Measurements from ENCODE around the gene CCDC88A. TPM values are rescaled to one million over a fixed set of nuclear protein-coding genes. Genes with fewer than 3 reads are reported as not detected.

CCDC88A gene
- total RNA-seq, 5 donors from 2014 or later (not counting 1 experiment from before 2014, with no cell fraction given): 13.2 to 15.7 (median 14.3) TPM

DNA sequence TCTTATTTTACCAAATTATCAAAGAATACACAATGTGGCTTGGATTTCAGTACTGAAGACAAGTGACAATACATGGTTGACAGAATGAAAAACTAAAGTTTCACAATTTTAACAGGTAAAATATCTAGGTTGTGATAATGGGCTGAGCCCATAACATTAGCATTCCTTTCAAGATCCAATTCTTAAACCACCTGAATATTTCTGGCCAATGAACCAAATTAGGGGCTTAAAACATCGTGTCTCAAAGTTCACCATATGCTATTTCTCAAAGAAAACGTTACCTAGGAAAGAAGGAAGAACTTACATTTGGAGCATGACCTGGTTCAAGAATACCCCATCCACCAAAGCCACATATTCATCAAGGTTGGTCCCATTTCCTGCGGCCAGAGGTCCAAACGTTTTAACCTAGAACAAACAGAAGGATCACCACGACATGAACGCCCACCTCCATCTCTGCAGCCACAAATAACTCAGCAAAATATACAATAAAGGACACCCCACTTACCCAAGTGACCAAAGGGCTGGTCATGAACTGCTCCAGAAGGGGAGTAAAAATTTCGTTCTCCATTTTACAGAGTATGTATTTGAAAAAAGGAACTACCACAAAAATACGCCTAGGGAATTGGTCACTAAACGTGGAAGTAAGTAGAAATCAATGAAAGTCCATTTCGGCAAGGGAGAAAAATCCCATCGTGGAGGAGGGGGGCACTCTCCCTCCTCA lies 984 bp downstream of the CCDC88A start:
- Mint-ChIP-seq H3K4me3 (peak overlapping the region; percentile 85 to 91 (median 87)), H3K4me1 (peaks cover 29 to 41% (median 40%) of the 10 kb centered on the region in 3 donors), H3K9me3 (no peaks in the 10 kb centered on the region), H3K27ac (peak overlapping the region; percentile 89 to 91), H3K27me3 (no peaks in the 10 kb centered on the region), H3K36me3 (no peaks in the 10 kb centered on the region)
- Histone ChIP-seq H3K27ac (ENCODE audit: low read length) (peak overlapping the region; percentile 81), H3K36me3 (ENCODE audit: control insufficient read depth in 2 of 2, extremely low read depth in 1 of 2, insufficient read depth in 1 of 2, low read length in 1 of 2) (no peaks in the 10 kb centered on the region), H3K27me3 (replicated peaks in 1 of 2; ENCODE audit: control insufficient read depth in 2 of 2, extremely low read depth in 1 of 2, insufficient read depth in 2 of 2, low read length in 1 of 2) (no peaks in the 10 kb centered on the region), H3K4me1 (ENCODE audit: control insufficient read depth in 1 of 2, extremely low read depth in 1 of 2, insufficient read depth in 2 of 2, low read length in 2 of 2) (peaks cover 15 to 20% of the 10 kb centered on the region in 2 experiments), H3K4me3 (ENCODE audit: control insufficient read depth in 1 of 2, extremely low read depth in 1 of 2, low read length in 1 of 2) (peak overlapping the region; percentile 86 to 89), H3K9me3 (no peaks in the 10 kb centered on the region)
- POLR2A ChIA-PET: no interaction called here
- no peak for ATAC-seq (replicated peaks in 1 of 4)
- peak in 1 of 35 experiments; percentile 36 for DNase-seq
- WGBS (ENCODE audit: insufficient coverage): 20% methylated on average over 4 of the region's 11 CpGs
- CTCF ChIA-PET: no interaction called here

DNA sequence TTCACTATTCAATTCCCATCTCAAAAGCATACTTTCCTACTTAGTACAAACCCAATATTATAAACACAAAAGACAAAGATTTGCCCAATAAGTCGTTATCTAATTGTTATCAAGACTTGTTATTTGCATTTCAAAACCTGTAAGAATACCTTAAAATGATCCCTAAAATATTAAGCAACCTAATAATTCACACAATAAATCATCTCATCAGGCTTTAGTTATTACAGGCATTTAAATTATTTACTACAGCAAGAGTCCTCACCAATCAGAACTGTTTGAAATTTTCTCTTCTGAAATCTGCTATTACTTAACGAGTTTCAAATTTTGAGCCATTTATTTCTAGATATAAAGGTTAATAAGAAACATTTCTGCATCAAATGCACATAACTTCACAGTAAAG lies 1.6 kb downstream of the CCDC88A start:
- ATAC-seq (replicated peaks in 1 of 4) (no peak), DNase-seq (peak in 1 of 35 experiments; percentile 5)
- WGBS (ENCODE audit: insufficient coverage): 60% methylated on average over 1 of the region's 2 CpGs
- Mint-ChIP-seq H3K4me3 (peak overlapping the region in 2 of 3 donors; percentile 85 to 91), H3K27me3 (no peaks in the 10 kb centered on the region), H3K36me3 (no peaks in the 10 kb centered on the region), H3K9me3 (no peaks in the 10 kb centered on the region), H3K27ac (peak overlapping the region; percentile 89 to 91), H3K4me1 (peaks cover 29 to 41% (median 40%) of the 10 kb centered on the region in 3 donors)
- CTCF ChIA-PET: no interaction called here
- H3K36me3 ChIP-seq (ENCODE audit: control insufficient read depth in 2 of 2, extremely low read depth in 1 of 2, insufficient read depth in 1 of 2, low read length in 1 of 2): no peaks in the 10 kb centered on the region
- H3K27ac ChIP-seq (ENCODE audit: low read length): peak overlapping the region; percentile 81
- H3K4me1 ChIP-seq (ENCODE audit: control insufficient read depth in 1 of 2, extremely low read depth in 1 of 2, insufficient read depth in 2 of 2, low read length in 2 of 2): peaks cover 15 to 20% of the 10 kb centered on the region in 2 experiments
- H3K9me3 ChIP-seq: no peaks in the 10 kb centered on the region
- H3K4me3 ChIP-seq (ENCODE audit: control insufficient read depth in 1 of 2, extremely low read depth in 1 of 2, low read length in 1 of 2): no peak overlapping the region
- POLR2A ChIA-PET: interaction anchor here in 1 of 2 donors (1.1 kb wide), 1 partner anchor 101 kb away, joined by 4 read pairs; the partner anchor contains the start of gene CFAP36
- H3K27me3 ChIP-seq (replicated peaks in 1 of 2; ENCODE audit: control insufficient read depth in 2 of 2, extremely low read depth in 1 of 2, insufficient read depth in 2 of 2, low read length in 1 of 2): no peaks in the 10 kb centered on the region

DNA sequence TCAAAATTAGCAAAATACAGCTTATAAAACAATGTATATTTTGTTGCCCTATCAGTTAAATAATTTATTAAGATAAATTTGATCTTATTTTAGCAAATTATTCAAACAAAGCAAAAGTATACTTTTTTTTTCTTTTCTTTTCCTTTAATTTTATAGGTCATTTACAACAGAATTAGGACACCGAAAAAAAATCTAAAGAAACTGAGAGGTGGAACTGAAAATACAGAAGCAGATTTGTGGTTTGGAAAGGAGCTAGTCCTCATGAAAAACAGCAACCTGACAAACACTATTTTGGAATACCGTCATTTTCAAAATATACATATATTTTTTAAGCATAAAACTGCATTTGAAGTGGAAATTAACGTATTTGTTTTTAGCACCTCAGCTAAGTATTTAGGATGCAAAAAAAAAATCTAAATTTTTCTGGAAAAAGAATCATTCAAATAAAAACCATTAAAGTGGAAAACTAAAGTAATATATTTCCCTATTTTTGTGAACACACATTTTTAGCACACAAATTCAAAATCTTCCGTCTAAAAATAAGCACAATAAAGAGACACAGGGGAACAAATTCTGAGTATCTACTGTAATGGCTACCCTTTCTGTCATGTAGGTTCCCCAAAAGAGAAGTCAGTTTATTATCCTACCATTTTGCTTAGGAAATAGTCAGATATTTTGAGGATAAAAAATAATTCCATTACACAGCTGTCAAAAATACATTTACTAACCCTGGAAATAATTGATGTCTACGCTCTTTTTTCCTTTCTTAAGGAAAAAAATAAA lies 2.7 kb downstream of the CCDC88A start:
- no peak overlapping the region for H3K4me3 ChIP-seq (ENCODE audit: control insufficient read depth in 1 of 2, extremely low read depth in 1 of 2, low read length in 1 of 2)
- Mint-ChIP-seq H3K4me1 (peaks cover 29 to 41% (median 38%) of the 10 kb centered on the region in 3 donors), H3K4me3 (no peak overlapping the region), H3K27me3 (no peaks in the 10 kb centered on the region), H3K27ac (no peak overlapping the region), H3K9me3 (no peaks in the 10 kb centered on the region), H3K36me3 (no peaks in the 10 kb centered on the region)
- peaks cover 15 to 20% of the 10 kb centered on the region in 2 experiments for H3K4me1 ChIP-seq (ENCODE audit: control insufficient read depth in 1 of 2, extremely low read depth in 1 of 2, insufficient read depth in 2 of 2, low read length in 2 of 2)
- no peaks in the 10 kb centered on the region for H3K27me3 ChIP-seq (replicated peaks in 1 of 2; ENCODE audit: control insufficient read depth in 2 of 2, extremely low read depth in 1 of 2, insufficient read depth in 2 of 2, low read length in 1 of 2)
- ChIA-PET CTCF (interaction anchor here (0.6 kb wide), 2 partner anchors 151 to 210 kb away, joined by 3 read pairs; no protein-coding TSS in a partner anchor), POLR2A (interaction anchor here in 1 of 2 donors (0.6 to 1.1 kb wide), 4 partner anchors 20 to 1614 kb away, joined by 3 to 4 read pairs (median 4); partner anchors contain the start of gene CFAP36)
- no peaks in the 10 kb centered on the region for H3K36me3 ChIP-seq (ENCODE audit: control insufficient read depth in 2 of 2, extremely low read depth in 1 of 2, insufficient read depth in 1 of 2, low read length in 1 of 2)
- WGBS (ENCODE audit: insufficient coverage): no CpG with 5 or more reads among the region's 5 CpGs
- ATAC-seq (replicated peaks in 1 of 4) (no peak), DNase-seq (peak in 1 of 35 experiments; percentile 9)
- H3K9me3 ChIP-seq: no peaks in the 10 kb centered on the region
- H3K27ac ChIP-seq (ENCODE audit: low read length): no peak overlapping the region

DNA sequence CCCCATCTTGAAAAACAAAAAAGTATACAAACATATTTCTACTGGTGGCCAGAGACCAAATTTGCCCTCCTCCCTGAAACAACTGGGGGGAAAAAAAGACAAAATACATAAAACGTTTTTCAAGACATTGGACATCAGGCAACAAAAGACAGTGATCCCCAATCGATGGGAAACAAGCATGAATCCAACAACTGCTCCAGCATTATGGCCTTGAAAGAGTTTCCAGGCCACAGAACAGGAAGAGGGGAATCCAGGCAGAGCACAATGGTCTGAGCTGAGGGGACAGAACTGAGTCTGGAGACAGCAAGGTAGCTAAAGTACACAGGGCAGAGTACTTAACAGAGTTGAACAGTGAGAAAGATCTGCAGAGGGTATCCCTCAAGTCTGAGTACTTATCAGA lies 4.4 kb downstream of the CCDC88A start:
- H3K4me3 ChIP-seq (ENCODE audit: control insufficient read depth in 1 of 2, extremely low read depth in 1 of 2, low read length in 1 of 2): no peak overlapping the region
- H3K27me3 ChIP-seq (replicated peaks in 1 of 2; ENCODE audit: control insufficient read depth in 2 of 2, extremely low read depth in 1 of 2, insufficient read depth in 2 of 2, low read length in 1 of 2): no peaks in the 10 kb centered on the region
- Mint-ChIP-seq H3K27ac (peak overlapping the region; percentile 44 to 83), H3K36me3 (no peaks in the 10 kb centered on the region), H3K27me3 (no peaks in the 10 kb centered on the region), H3K4me3 (no peak overlapping the region), H3K9me3 (no peaks in the 10 kb centered on the region), H3K4me1 (peaks cover 19 to 31% (median 26%) of the 10 kb centered on the region in 3 donors)
- H3K27ac ChIP-seq (ENCODE audit: low read length): no peak overlapping the region
- H3K9me3 ChIP-seq: no peaks in the 10 kb centered on the region
- CTCF ChIA-PET: no interaction called here
- DNase-seq: no peak
- no peaks in the 10 kb centered on the region for H3K36me3 ChIP-seq (ENCODE audit: control insufficient read depth in 2 of 2, extremely low read depth in 1 of 2, insufficient read depth in 1 of 2, low read length in 1 of 2)
- WGBS (ENCODE audit: insufficient coverage): 70% methylated on average over 2 of the region's 2 CpGs
- ATAC-seq (replicated peaks in 1 of 4): no peak
- POLR2A ChIA-PET: interaction anchor here in 1 of 2 donors (0.6 kb wide), 1 partner anchor 247 kb away, joined by 3 read pairs; no protein-coding TSS in a partner anchor
- peaks cover 9% of the 10 kb centered on the region in 2 experiments for H3K4me1 ChIP-seq (ENCODE audit: control insufficient read depth in 1 of 2, extremely low read depth in 1 of 2, insufficient read depth in 2 of 2, low read length in 2 of 2)

DNA sequence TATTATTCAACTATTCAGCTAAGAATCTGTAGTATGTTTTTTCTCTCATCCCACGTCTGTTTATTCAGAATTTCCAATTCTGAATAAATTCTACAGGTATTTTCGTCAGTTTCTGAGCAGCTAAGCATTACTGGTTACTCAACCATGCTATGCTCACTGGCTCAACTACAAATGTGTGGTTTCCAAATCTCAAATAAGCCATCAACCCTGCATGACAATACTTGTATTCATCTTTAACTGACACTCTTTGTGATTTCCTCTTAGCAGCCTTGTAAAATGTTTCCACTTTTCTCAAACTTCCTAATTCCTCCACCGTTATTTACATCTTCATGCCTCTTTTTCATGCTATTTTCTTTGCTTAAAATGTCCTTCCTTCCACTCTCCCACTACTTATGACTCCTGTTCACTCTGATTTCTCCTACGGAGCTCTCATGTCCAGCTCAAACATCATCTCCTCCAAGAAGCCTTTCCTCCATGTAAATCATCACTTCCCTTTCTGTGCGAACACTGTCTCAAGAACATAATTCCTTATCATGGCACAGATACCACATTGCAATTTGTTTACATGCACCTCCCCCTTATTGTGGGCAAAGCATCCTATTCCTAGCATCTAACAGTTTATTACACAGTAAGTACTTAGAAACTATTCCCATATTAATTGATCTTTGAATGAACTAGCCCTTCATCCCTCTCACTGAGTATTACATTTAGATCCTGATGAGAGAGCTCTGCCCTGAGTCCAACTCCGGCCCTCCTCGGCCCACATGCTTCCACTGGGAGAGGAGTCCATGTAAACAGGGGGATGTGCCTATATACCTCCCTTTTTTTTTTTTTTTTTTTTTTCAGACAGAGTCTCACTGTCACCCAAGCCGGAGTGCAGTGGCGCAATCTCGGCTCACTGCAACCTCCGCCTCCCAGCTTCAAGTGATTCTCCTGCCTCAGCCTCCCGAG lies 10.5 kb downstream of the CCDC88A start:
- DNase-seq (no peak), ATAC-seq (replicated peaks in 1 of 4) (no peak)
- ChIA-PET POLR2A (interaction anchor here in 1 of 2 donors (0.5 kb wide), 1 partner anchor 8 kb away, joined by 3 read pairs; no protein-coding TSS in a partner anchor), CTCF (no interaction called here)
- Histone ChIP-seq H3K36me3 (ENCODE audit: control insufficient read depth in 2 of 2, extremely low read depth in 1 of 2, insufficient read depth in 1 of 2, low read length in 1 of 2) (no peaks in the 10 kb centered on the region), H3K27me3 (replicated peaks in 1 of 2; ENCODE audit: control insufficient read depth in 2 of 2, extremely low read depth in 1 of 2, insufficient read depth in 2 of 2, low read length in 1 of 2) (no peaks in the 10 kb centered on the region), H3K27ac (ENCODE audit: low read length) (no peak overlapping the region), H3K9me3 (no peaks in the 10 kb centered on the region), H3K4me1 (ENCODE audit: control insufficient read depth in 1 of 2, extremely low read depth in 1 of 2, insufficient read depth in 2 of 2, low read length in 2 of 2) (no peaks in the 10 kb centered on the region), H3K4me3 (ENCODE audit: control insufficient read depth in 1 of 2, extremely low read depth in 1 of 2, low read length in 1 of 2) (no peak overlapping the region)
- WGBS (ENCODE audit: insufficient coverage): 75% methylated on average over 4 of the region's 12 CpGs
- Mint-ChIP-seq H3K27me3 (no peaks in the 10 kb centered on the region), H3K9me3 (no peaks in the 10 kb centered on the region), H3K36me3 (peaks cover 5% of the 10 kb centered on the region), H3K4me3 (no peak overlapping the region), H3K4me1 (peaks cover 0 to 8% (median 8%) of the 10 kb centered on the region in 3 donors), H3K27ac (peak overlapping the region in 1 of 2 donors; percentile 13)
